Caki2 (cell line): ENCODE measurements around the gene PCDHB10. TPM values are rescaled to one million over a fixed set of nuclear protein-coding genes. Genes with fewer than 3 reads are reported as not detected.
"Not testable (repeated sequence)": the region's sequence is repeated elsewhere in the genome, so short reads cannot be mapped to it uniquely, and the experiment has no call there.

ENCODE experiments used
- DNase-seq: peaks from one replicate; pipeline ENCODE4 v3.0.0-alpha.2; 2015; ENCODE audit warnings: low read depth
- in situ Hi-C: cut with HindIII; loops from 2 replicates; pipeline ENCODE4 v1.10.0; 2016; ENCODE audit warnings: low sequenced_read_pairs, low pct_unique_long_range_greater_than_20kb, mixed read lengths
- total RNA-seq: library from RNA; depleted of rRNA; stranded (reverse); fragments of >200 nt; shearing (Covaris generic); gene quantifications from 2 replicates; pipeline ENCODE4 v1.2.3, GENCODE V29; 2014; ENCODE audit warnings: low replicate concordance; rRNA removed

The PCDHB10 gene
- total RNA-seq, 1 experiment from 2014 or later, result 1.2 TPM

DNA sequence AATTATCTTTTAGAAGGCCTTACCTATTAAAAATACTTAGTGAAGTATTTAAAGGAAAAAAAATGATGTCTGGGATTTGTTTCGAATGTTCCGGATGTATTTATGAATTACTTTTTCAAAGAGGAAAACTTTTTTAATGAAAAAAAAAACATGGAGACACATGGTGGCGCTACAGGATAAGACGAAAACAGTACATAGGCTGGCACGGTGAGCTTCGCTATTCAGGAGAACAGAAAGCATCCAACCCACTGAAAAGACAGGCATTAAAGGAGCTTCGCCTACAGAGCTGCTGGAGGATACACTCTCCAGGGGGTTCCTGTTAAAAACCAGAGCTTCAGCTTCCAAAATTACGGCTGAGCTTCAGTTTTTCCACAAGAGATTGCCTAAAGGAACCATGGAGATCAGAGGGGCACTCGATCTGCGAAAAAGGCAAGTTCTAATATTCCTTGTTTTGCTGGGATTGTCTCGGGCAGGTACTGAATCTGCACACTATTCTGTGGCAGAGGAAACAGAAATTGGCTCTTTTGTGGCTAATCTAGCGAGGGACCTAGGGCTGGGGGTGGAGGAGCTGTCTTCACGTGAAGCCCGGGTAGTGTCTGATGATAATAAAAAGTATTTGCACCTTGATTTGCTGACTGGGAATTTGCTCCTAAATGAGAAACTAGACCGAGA is 31.1 kb downstream of the PCDHB10 start, which contains the start of gene PCDHB14:
Gene PCDHB14 (plus strand): TSS at position 232 of the 672 bp plus-strand sequence. CDS start 163 bp downstream, at position 395.
- peak; percentile 34 for DNase-seq

DNA sequence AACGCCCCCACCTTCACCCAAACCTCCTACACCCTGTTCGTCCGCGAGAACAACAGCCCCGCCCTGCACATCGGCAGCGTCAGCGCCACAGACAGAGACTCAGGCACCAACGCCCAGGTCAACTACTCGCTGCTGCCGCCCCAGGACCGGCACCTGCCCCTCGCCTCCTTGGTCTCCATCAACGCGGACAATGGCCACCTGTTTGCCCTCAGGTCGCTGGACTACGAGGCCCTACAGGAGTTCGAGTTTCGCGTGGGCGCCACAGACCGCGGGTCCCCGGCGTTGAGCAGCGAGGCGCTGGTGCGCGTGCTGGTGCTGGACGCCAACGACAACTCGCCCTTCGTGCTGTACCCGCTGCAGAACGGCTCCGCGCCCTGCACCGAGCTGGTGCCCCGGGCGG is 32.7 kb downstream of the PCDHB10 start:
- in situ Hi-C loops, result not testable (repeated sequence)

More for the DNA sequence above, 31.1 kb downstream of the PCDHB10 start, which contains the start of gene PCDHB14:
- in situ Hi-C loops, result no loop called here

DNA sequence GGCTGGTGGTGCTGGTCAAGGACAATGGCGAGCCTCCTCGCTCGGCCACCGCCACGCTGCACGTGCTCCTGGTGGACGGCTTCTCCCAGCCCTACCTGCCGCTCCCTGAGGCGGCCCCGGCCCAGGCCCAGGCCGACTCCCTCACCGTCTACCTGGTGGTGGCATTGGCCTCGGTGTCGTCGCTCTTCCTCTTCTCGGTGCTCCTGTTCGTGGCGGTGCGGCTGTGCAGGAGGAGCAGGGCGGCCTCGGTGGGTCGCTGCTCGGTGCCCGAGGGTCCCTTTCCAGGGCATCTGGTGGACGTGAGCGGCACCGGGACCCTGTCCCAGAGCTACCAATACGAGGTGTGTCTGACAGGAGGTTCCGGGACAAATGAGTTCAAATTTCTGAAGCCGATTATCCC is 33.3 kb downstream of the PCDHB10 start:
- in situ Hi-C loops, DNase-seq: not testable (repeated sequence)

More for the DNA sequence above, 32.7 kb downstream of the PCDHB10 start:
- DNase-seq, result not testable (repeated sequence)

DNA sequence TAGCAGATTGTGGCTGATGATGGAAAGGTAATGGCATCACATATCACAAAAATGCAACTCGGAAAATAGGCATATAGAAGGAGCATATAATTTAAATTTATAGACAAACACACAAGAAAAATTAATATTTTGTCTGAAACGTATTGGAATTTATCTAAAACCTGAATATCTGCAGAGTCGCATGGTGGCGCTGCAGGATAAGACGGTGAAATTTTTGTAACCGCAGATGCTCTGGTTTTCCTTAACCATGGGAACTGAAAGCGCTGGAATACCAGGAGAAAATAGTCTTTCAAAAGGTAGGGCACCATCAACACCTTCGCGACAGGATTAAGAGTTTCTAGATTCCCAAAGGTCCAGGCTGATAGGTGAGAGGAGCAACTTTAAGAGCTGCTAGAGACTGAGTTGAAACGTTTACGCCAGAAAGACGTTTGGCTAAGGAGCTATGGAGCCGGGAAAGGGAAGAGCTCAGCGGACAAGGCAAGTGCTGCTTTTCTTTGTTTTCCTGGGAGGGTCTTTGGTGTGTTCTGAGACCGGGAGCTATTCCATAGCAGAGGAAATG is 42.0 kb downstream of the PCDHB10 start:
- in situ Hi-C loops, result no loop called here
- DNase-seq, result no peak

DNA sequence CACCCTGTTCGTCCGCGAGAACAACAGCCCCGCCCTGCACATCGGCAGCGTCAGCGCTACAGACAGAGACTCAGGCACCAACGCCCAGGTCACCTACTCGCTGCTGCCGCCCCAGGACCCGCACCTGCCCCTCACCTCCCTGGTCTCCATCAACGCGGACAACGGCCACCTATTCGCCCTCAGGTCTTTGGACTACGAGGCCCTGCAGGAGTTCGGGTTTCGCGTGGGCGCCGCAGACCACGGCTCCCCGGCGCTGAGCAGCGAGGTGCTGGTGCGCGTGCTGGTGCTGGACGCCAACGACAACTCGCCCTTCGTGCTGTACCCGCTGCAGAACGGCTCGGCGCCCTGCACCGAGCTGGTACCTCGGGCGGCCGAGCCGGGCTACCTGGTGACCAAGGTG is 43.8 kb downstream of the PCDHB10 start:
- DNase-seq, in situ Hi-C loops: not testable (repeated sequence)

DNA sequence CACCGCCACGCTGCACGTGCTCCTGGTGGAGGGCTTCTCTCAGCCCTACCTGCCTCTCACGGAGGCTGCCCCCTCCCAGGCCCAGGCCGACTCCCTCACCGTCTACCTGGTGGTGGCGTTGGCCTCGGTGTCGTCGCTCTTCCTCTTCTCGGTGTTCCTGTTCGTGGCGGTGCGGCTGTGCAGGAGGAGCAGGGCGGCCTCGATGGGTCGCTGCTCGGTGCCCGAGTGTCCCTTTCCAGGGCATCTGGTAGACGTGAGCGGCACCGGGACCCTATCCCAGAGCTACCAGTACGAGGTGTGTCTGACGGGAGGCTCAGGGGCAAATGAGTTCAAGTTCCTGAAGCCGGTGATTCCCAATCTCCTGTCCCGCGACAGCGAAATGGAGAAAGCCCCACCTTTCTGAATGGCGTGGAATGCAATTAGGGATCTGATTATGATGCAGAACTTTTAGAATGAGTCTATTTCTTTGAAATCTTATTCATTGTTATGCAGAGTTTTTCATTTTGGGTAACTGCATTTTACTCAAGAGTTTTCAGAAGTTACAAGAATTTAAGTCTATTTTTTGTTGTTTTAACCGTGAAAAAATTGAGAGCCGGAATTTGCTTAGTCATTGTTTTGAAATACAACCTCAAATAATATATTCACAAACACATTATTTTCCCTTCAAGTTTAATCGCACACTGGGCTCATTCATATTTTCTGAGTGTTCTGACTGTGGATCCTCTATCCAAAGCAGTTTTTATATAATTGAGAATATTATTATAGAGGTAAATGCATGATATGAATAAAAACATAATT is 44.6 kb downstream of the PCDHB10 start:
- no peak for DNase-seq
- in situ Hi-C loops, result no loop called here

DNA sequence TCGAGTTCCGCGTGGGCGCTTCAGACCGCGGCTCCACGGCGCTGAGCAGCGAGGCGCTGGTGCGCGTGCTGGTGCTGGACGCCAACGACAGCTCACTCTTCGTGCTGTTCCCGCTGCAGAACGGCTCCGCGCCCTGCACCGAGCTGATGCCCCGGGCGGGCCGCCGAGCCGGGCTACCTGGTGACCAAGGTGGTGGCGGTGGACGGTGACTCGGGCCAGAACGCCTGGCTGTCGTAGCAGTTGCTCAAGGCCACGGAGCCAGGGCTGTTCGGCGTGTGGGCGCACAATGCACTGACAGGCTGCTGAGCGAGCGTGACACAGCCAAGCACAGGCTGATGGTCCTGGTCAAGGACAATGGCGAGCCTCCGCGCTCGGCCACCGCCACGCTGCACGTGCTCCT is 49.3 kb downstream of the PCDHB10 start:
- in situ Hi-C loops, result no loop called here

More for the DNA sequence above, 49.3 kb downstream of the PCDHB10 start:
- DNase-seq, result no peak

Other genes starting within 250 kb of the PCDHB10 start
- 2.8 and 4.6 TPM in 2 replicates for gene PCDHAC2, start 225.9 kb upstream of the PCDHB10 start, total RNA-seq
- gene PCDHB1, start 141.0 kb upstream of the PCDHB10 start, total RNA-seq, result not detected in 2 replicates
- gene PCDHB2, start 97.7 kb upstream of the PCDHB10 start, total RNA-seq, result not detected in 2 replicates
- gene PCDHB3, start 91.9 kb upstream of the PCDHB10 start, total RNA-seq, result not detected in 2 replicates
- gene PCDHB4, start 70.5 kb upstream of the PCDHB10 start, total RNA-seq, result not detected in 2 replicates
- 13.9 and 17.1 TPM in 2 replicates for gene PCDHB5, start 57.1 kb upstream of the PCDHB10 start, total RNA-seq
- gene PCDHB6, start 42.3 kb upstream of the PCDHB10 start, total RNA-seq, result not detected in 2 replicates
- gene PCDHB7, start 19.7 kb upstream of the PCDHB10 start, total RNA-seq, result 0.90 and 1.2 TPM in 2 replicates
- not detected in 2 replicates for gene PCDHB8, start 14.6 kb upstream of the PCDHB10 start, total RNA-seq
- 3.1 and 4.1 TPM in 2 replicates for gene PCDHB16, start 10.0 kb upstream of the PCDHB10 start, total RNA-seq
- gene PCDHB9, start 5.2 kb upstream of the PCDHB10 start, total RNA-seq, result 1.1 and 1.6 TPM in 2 replicates
- gene PCDHB11, start 7.3 kb downstream of the PCDHB10 start, total RNA-seq, result 0.61 TPM in 1 of 2 replicates, not detected in the other
- 0.35 TPM in 1 of 2 replicates, not detected in the other for gene PCDHB12, start 16.4 kb downstream of the PCDHB10 start, total RNA-seq
- gene PCDHB13, start 21.6 kb downstream of the PCDHB10 start, total RNA-seq, result 0.44 and 0.93 TPM in 2 replicates
- 0.29 and 7.7 TPM in 2 replicates for gene PCDHB14, start 31.0 kb downstream of the PCDHB10 start, total RNA-seq
- not detected in 2 replicates for gene PCDHB15, start 53.0 kb downstream of the PCDHB10 start, total RNA-seq
- gene SLC25A2, start 111.7 kb downstream of the PCDHB10 start, total RNA-seq, result not detected in 2 replicates
- 103 and 109 TPM in 2 replicates for gene TAF7, start 128.4 kb downstream of the PCDHB10 start, total RNA-seq
- 0.07 TPM in 1 of 2 replicates, not detected in the other for gene PCDHGA1, start 138.2 kb downstream of the PCDHB10 start, total RNA-seq
- gene PCDHGA2, start 146.4 kb downstream of the PCDHB10 start, total RNA-seq, result not detected in 2 replicates
- gene PCDHGA3, start 151.5 kb downstream of the PCDHB10 start, total RNA-seq, result not detected in 2 replicates
- gene PCDHGB1, start 157.7 kb downstream of the PCDHB10 start, total RNA-seq, result 0.06 TPM in 1 of 2 replicates, not detected in the other
- not detected in 2 replicates for gene PCDHGA4, start 162.7 kb downstream of the PCDHB10 start, total RNA-seq
- gene PCDHGB2, start 167.6 kb downstream of the PCDHB10 start, total RNA-seq, result 0.34 TPM in 1 of 2 replicates, not detected in the other
- 0.24 TPM in 1 of 2 replicates, not detected in the other for gene PCDHGA5, start 171.8 kb downstream of the PCDHB10 start, total RNA-seq
- not detected in 2 replicates for gene PCDHGB3, start 177.9 kb downstream of the PCDHB10 start, total RNA-seq
- gene PCDHGA6, start 181.5 kb downstream of the PCDHB10 start, total RNA-seq, result 1.6 TPM in 1 of 2 replicates, not detected in the other
- gene PCDHGA7, start 190.4 kb downstream of the PCDHB10 start, total RNA-seq, result not detected in 2 replicates
- not detected in 2 replicates for gene PCDHGB4, start 195.3 kb downstream of the PCDHB10 start, total RNA-seq
- not detected in 2 replicates for gene PCDHGA8, start 200.3 kb downstream of the PCDHB10 start, total RNA-seq
- gene PCDHGB5, start 205.6 kb downstream of the PCDHB10 start, total RNA-seq, result not detected in 2 replicates
- not detected in 2 replicates for gene PCDHGA9, start 210.4 kb downstream of the PCDHB10 start, total RNA-seq
- 0.75 and 1.3 TPM in 2 replicates for gene PCDHGB6, start 215.7 kb downstream of the PCDHB10 start, total RNA-seq
- gene PCDHGA10, start 220.6 kb downstream of the PCDHB10 start, total RNA-seq, result 0.14 TPM in 1 of 2 replicates, not detected in the other
- gene PCDHGB7, start 225.3 kb downstream of the PCDHB10 start, total RNA-seq, result 0.03 and 0.64 TPM in 2 replicates
- not detected in 2 replicates for gene PCDHGA11, start 228.7 kb downstream of the PCDHB10 start, total RNA-seq
- gene PCDHGA12, start 238.2 kb downstream of the PCDHB10 start, total RNA-seq, result not detected in 2 replicates